HG03196 (cell line): ENCODE data around the gene CCDC187.
"Not testable (repeated sequence)": the region's sequence is repeated elsewhere in the genome, so short reads cannot be mapped to it uniquely, and the experiment has no call there.

ENCODE experiments used
- ATAC-seq: cut with Tn5 transposase; IDR thresholded peaks from one replicate; pipeline ENCODE4 v1.9.1; 2021; ENCODE audit not compliant: unreplicated experiment

The CCDC187 gene

GRCh38 chr9:136303825-136304416, at the start of gene CCDC187:
CCDC187 (minus strand) TSS chr9:136304094; CDS start chr9:136303830, 264 bp downstream.
- no peak for ATAC-seq

- ATAC-seq, result no peak
Measured at GRCh38 chr9:136353088-136353487, 49.2 kb upstream of the CCDC187 start.

- ATAC-seq, result no peak
Measured at GRCh38 chr9:136352682-136353081, 48.8 kb upstream of the CCDC187 start.

GRCh38 chr9:136351868-136352267, 48.0 kb upstream of the CCDC187 start:
- not testable (repeated sequence) for ATAC-seq

- ATAC-seq, result no peak
Measured at GRCh38 chr9:136351252-136351800, 47.4 kb upstream of the CCDC187 start.

GRCh38 chr9:136349546-136349945, 45.7 kb upstream of the CCDC187 start:
- ATAC-seq, result no peak

GRCh38 chr9:136348691-136349090, 44.8 kb upstream of the CCDC187 start:
- ATAC-seq, result no peak

GRCh38 chr9:136347472-136348256, 43.8 kb upstream of the CCDC187 start:
- ATAC-seq, result no peak

- no peak for ATAC-seq
Measured at GRCh38 chr9:136346927-136347465, 43.1 kb upstream of the CCDC187 start.

- no peak for ATAC-seq
Measured at GRCh38 chr9:136346157-136346481, 42.2 kb upstream of the CCDC187 start.

GRCh38 chr9:136345281-136346156, 41.6 kb upstream of the CCDC187 start:
- ATAC-seq, result no peak

- no peak for ATAC-seq
Measured at GRCh38 chr9:136344544-136345280, 40.8 kb upstream of the CCDC187 start.

GRCh38 chr9:136343884-136344269, 40.0 kb upstream of the CCDC187 start:
- no peak for ATAC-seq

- ATAC-seq, result no peak
Measured at GRCh38 chr9:136343121-136343883, 39.4 kb upstream of the CCDC187 start.

- no peak for ATAC-seq
Measured at GRCh38 chr9:136342181-136343120, 38.6 kb upstream of the CCDC187 start.

GRCh38 chr9:136341769-136342168, 37.9 kb upstream of the CCDC187 start:
- ATAC-seq, result no peak

- no peak for ATAC-seq
Measured at GRCh38 chr9:136341042-136341655, 37.3 kb upstream of the CCDC187 start.

- no peak for ATAC-seq
Measured at GRCh38 chr9:136340356-136341041, 36.6 kb upstream of the CCDC187 start.
